Heart left ventricle (tissue), 13 donors: ENCODE measurements around the gene CLHC1.

Source experiments
- POLR2A ChIP-seq, 2 donors: fragments of 450-650 bp; IDR thresholded peaks; one replicate each; pipeline ENCODE4 v1.6.1; 2017; ENCODE audit warnings: antibody characterized with exemption in 2 of 2, mild to moderate bottlenecking in 2 of 2, moderate library complexity in 2 of 2
- TF ChIP-seq, protein P1 (sequence below), 12 donors: fragments of 200-600 bp; sonication (generic) in 4 of 12; IDR thresholded peaks; one replicate each; pipeline versions ENCODE4 v1.5.0 to v1.8.0; 2018 to 2022; ENCODE audit warnings: antibody characterized with exemption in 12 of 12, mild to moderate bottlenecking in 5 of 12
- donor health status: ischemic (EF 13 %, LVEDD 7.1; RV severe dilation, severe dysfunction).
- donor health status: DM: no; HTN: yes; CAD: no.
- donor health status: DM: no; HTN: no; CAD: no.
- donor health status: ischemic (EF 25% LVEDD 6.9; RV normal size, moderate dysfunction).
- donor health status: ischemic (EF 25% LVEDD 5.7; RV mildly dilated, moderate dysfunction).
- donor health status: ischemic (EF 35%, LVEDD 5.7; RV mildly dilated, moderate dysfunction).
- donor health status: nonischemic (EF 11% LVEDD 7.7; RV severe dilation, severe dysfunction).
- donor health status: DM: yes; HTN: yes; CAD: no.
- donor health status: PGD.
- donor health status: ischemic (EF 29% LVEDD 5.4; RV normal size, mild dysfunction).
- donor health status: nonischemic (EF 23%, LVEDD 6.1; RV moderate dilation, normal function).

DNA sequence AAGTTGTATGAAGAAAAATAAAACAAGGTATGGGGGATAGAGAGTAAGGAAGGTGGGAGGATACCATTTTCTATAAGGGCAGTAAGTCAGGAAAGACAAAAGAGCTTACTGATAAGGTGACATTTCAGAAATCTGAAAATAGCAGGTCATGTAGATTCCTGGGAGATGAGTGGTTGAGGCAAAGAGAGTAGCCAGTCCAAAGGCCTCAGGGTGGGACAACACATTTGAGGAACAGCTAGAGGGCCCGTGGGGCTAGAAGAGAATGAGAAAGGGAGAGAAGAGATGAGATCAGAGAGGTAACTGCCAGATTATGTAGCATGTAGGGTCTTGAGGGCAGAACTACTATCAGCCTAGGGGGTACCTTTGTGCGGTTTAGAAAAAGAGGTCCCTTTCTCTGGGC, 2.9 kb downstream of the CLHC1 start:
- no peak for TF ChIP-seq POLR2A (IDR thresholded peaks at IDR 0.05)
- TF ChIP-seq, protein P1, sequence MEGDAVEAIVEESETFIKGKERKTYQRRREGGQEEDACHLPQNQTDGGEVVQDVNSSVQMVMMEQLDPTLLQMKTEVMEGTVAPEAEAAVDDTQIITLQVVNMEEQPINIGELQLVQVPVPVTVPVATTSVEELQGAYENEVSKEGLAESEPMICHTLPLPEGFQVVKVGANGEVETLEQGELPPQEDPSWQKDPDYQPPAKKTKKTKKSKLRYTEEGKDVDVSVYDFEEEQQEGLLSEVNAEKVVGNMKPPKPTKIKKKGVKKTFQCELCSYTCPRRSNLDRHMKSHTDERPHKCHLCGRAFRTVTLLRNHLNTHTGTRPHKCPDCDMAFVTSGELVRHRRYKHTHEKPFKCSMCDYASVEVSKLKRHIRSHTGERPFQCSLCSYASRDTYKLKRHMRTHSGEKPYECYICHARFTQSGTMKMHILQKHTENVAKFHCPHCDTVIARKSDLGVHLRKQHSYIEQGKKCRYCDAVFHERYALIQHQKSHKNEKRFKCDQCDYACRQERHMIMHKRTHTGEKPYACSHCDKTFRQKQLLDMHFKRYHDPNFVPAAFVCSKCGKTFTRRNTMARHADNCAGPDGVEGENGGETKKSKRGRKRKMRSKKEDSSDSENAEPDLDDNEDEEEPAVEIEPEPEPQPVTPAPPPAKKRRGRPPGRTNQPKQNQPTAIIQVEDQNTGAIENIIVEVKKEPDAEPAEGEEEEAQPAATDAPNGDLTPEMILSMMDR (IDR thresholded peaks at IDR 0.05), result no peak
